H9 (cell line): ENCODE measurements around the gene CCNB1IP1. TPM values are rescaled to one million over a fixed set of nuclear protein-coding genes. Genes with fewer than 3 reads are reported as not detected.
"Not testable (repeated sequence)": the region's sequence is repeated elsewhere in the genome, so short reads cannot be mapped to it uniquely, and the experiment has no call there.

Experiments
- DNase-seq: peaks from one replicate; pipeline ENCODE4 v3.0.0-alpha.2; 2017
- H2AFZ ChIP-seq: one replicate; pipeline ENCODE4 v1.6.1; 2013; ENCODE audit warnings: mild to moderate bottlenecking, low read length, control low read depth, moderate library complexity
- H2AK5ac ChIP-seq: 2 replicates; pipeline ENCODE4 v1.6.1; 2013; ENCODE audit warnings: low read length, control low read depth, mixed read lengths; ENCODE audit not compliant: insufficient read length
- H2BK120ac ChIP-seq: one replicate; pipeline ENCODE4 v1.6.1; 2013; ENCODE audit warnings: low read depth, mild to moderate bottlenecking, low read length, control low read depth, inconsistent platforms; ENCODE audit not compliant: poor library complexity, severe bottlenecking
- H2BK12ac ChIP-seq: 2 replicates; pipeline ENCODE4 v1.6.1; 2013; ENCODE audit warnings: low read length, control low read depth, mixed read lengths, low read depth; ENCODE audit not compliant: insufficient read length
- H2BK15ac ChIP-seq: 2 replicates; pipeline ENCODE4 v1.6.1; 2013; ENCODE audit warnings: low read depth, low read length, control low read depth
- H2BK20ac ChIP-seq: one replicate; pipeline ENCODE4 v1.6.1; 2013; ENCODE audit warnings: low read depth, mild to moderate bottlenecking, low read length, control low read depth, inconsistent platforms; ENCODE audit not compliant: poor library complexity, severe bottlenecking
- H2BK5ac ChIP-seq: 2 replicates; pipeline ENCODE4 v1.6.1; 2013; ENCODE audit warnings: low read length, control low read depth, mixed read lengths; ENCODE audit not compliant: insufficient read length
- H3K14ac ChIP-seq: 2 replicates; pipeline ENCODE4 v1.6.1; 2013; ENCODE audit warnings: low read length, control low read depth; ENCODE audit not compliant: insufficient read depth
- H3K18ac ChIP-seq: 2 replicates; pipeline ENCODE4 v1.6.1; 2013; ENCODE audit warnings: low read depth, mild to moderate bottlenecking, mixed read lengths, low read length, control low read depth; ENCODE audit not compliant: insufficient read length
- H3K23ac ChIP-seq: 2 replicates; pipeline ENCODE4 v1.6.1; 2013; ENCODE audit warnings: low read length, control low read depth, mixed read lengths, low read depth; ENCODE audit not compliant: insufficient read length
- H3K23me2 ChIP-seq: 2 replicates; pipeline ENCODE4 v1.6.1; 2013; ENCODE audit warnings: low read depth, mild to moderate bottlenecking, mixed read lengths, low read length, control low read depth; ENCODE audit not compliant: insufficient read length, poor library complexity, severe bottlenecking
- H3K27ac ChIP-seq: 2 replicates; pipeline ENCODE4 v1.5.1; 2013; ENCODE audit warnings: low read length, control low read depth, mixed read lengths, low read depth; ENCODE audit not compliant: insufficient read length
- H3K27me3 ChIP-seq: 2 replicates; pipeline ENCODE4 v1.6.1; 2013; ENCODE audit warnings: low read length, control low read depth, inconsistent platforms; ENCODE audit not compliant: insufficient read depth
- H3K4ac ChIP-seq: 2 replicates; pipeline ENCODE4 v1.6.1; 2013; ENCODE audit warnings: low read depth, mild to moderate bottlenecking, control low read depth, inconsistent platforms, low read length, moderate library complexity
- H3K4me1 ChIP-seq: 2 replicates; pipeline ENCODE4 v1.6.1; 2013; ENCODE audit warnings: low read length, control low read depth, inconsistent platforms; ENCODE audit not compliant: insufficient read depth
- H3K4me2 ChIP-seq: 2 replicates; pipeline ENCODE4 v1.6.1; 2013; ENCODE audit warnings: low read length, control low read depth, mixed read lengths; ENCODE audit not compliant: insufficient read length, insufficient read depth
- H3K56ac ChIP-seq: 2 replicates; pipeline ENCODE4 v1.6.1; 2013; ENCODE audit warnings: low read depth, mild to moderate bottlenecking, mixed read lengths, low read length, control low read depth; ENCODE audit not compliant: insufficient read length
- H3K79me1 ChIP-seq: 2 replicates; pipeline ENCODE4 v1.6.1; 2013; ENCODE audit warnings: low read depth, mild to moderate bottlenecking, moderate library complexity, low read length, control low read depth, inconsistent platforms; ENCODE audit not compliant: insufficient read depth, poor library complexity, severe bottlenecking
- H3K79me2 ChIP-seq: 2 replicates; pipeline ENCODE4 v1.6.1; 2013; ENCODE audit warnings: low read length, control low read depth, inconsistent platforms; ENCODE audit not compliant: insufficient read depth
- H3K9ac ChIP-seq: 2 replicates; pipeline ENCODE4 v1.6.1; 2013; ENCODE audit warnings: low read length, control low read depth, mixed read lengths; ENCODE audit not compliant: insufficient read length; ENCODE audit errors: extremely low read depth
- H3K9me3 ChIP-seq: one replicate; pipeline ENCODE4 v1.6.1; 2013; ENCODE audit warnings: low read depth, low read length, inconsistent platforms; ENCODE audit not compliant: control insufficient read depth
- H3T11ph ChIP-seq: one replicate; pipeline ENCODE4 v1.6.1; 2013; ENCODE audit warnings: mild to moderate bottlenecking, low read length, control low read depth, inconsistent platforms
- H4K20me1 ChIP-seq: one replicate; pipeline ENCODE4 v1.6.1; 2013; ENCODE audit not compliant: control insufficient read depth, insufficient read length, insufficient read depth
- H4K5ac ChIP-seq: 2 replicates; pipeline ENCODE4 v1.6.1; 2013; ENCODE audit warnings: low read depth, mild to moderate bottlenecking, mixed read lengths, low read length, control low read depth; ENCODE audit not compliant: insufficient read length
- H4K8ac ChIP-seq: replicated peaks from 2 replicates; pipeline ENCODE4 v1.6.1; 2013; ENCODE audit warnings: low read length, control low read depth, mixed read lengths, low read depth; ENCODE audit not compliant: insufficient read length
- H4K91ac ChIP-seq: 2 replicates; pipeline ENCODE4 v1.6.1; 2013; ENCODE audit warnings: low read depth, mild to moderate bottlenecking, moderate library complexity, mixed read lengths, low read length, control low read depth; ENCODE audit not compliant: insufficient read length
- H3K27ac Mint-ChIP-seq, 3 experiments: 2 replicates in 2 of 3; 3 replicates in 1 of 3; pipeline ENCODE4 v1.8.0; 2020 to 2021; ENCODE audit warnings: mixed read lengths in 3 of 3, mild to moderate bottlenecking in 1 of 3, moderate library complexity in 1 of 3
- H3K27me3 Mint-ChIP-seq: 2 replicates; pipeline ENCODE4 v1.8.0; 2021; ENCODE audit warnings: low read depth, mild to moderate bottlenecking, moderate library complexity, mixed read lengths
- H3K36me3 Mint-ChIP-seq, 3 experiments: 2 replicates in 2 of 3; 3 replicates in 1 of 3; pipeline ENCODE4 v1.8.0; 2020 to 2021; ENCODE audit warnings: low read depth in 3 of 3, mixed read lengths in 3 of 3; ENCODE audit not compliant: insufficient read depth in 1 of 3
- H3K4me1 Mint-ChIP-seq, 2 experiments: 2 replicates each; pipeline ENCODE4 v1.8.0; 2020; ENCODE audit warnings: mixed read lengths in 2 of 2
- H3K4me3 Mint-ChIP-seq, 2 experiments: 2 replicates in 1 of 2; 3 replicates in 1 of 2; pipeline ENCODE4 v1.8.0; 2020 to 2021; ENCODE audit warnings: mild to moderate bottlenecking in 2 of 2, mixed read lengths in 2 of 2, moderate library complexity in 1 of 2
- H3K9me3 Mint-ChIP-seq, 2 experiments: 2 replicates in 1 of 2; 3 replicates in 1 of 2; pipeline ENCODE4 v1.8.0; 2020; ENCODE audit warnings: mild to moderate bottlenecking in 2 of 2, mixed read lengths in 2 of 2, moderate library complexity in 1 of 2
- CTCF ChIP-seq: fragments of 200-600 bp; sonication (generic); conservative IDR thresholded peaks from 3 replicates; pipeline ENCODE4 v1.8.0; 2021; ENCODE audit warnings: antibody characterized with exemption, mild to moderate bottlenecking
- WGBS: extraction: QIAGEN DNeasy Blood & Tissue Kit; methylation state at CpG from one replicate; pipeline ENCODE4 v1.1.7; 2013; ENCODE audit warnings: missing lambda C conversion rate, low lambda C conversion rate, mixed read lengths; ENCODE audit not compliant: insufficient read length; ENCODE audit errors: extremely low coverage; 5-methylcytosine and 5-hydroxymethylcytosine counted together
- total RNA-seq: library from RNA; stranded (reverse); gene quantifications from 2 replicates; pipeline ENCODE4 v1.2.1, GENCODE V29; 2021

The CCNB1IP1 gene
- total RNA-seq, 1 experiment from 2014 or later = 165 TPM

DNA sequence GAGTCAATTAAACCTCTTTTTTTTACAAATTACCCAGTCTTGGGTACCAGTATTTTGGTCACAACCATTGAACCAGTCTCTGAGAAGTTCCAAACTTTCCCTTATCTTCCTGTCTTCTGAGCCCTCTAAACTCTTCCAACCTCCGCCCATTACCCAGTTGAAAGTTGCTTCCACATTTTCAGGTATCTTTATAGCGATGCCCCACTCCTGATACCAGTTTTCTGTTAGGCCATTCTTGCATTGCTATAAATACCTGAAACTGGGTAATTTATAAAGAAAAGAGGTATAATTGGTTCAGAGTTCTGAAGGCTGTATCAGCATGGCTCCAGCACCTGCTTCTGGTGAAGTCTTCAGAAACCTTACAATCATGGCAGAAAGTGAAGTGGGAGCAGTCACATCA is 59.0 kb downstream of the CCNB1IP1 start:
- Mint-ChIP-seq H3K27ac (no peak overlapping the region), H3K9me3 (peaks cover 82 to 89% of the 10 kb centered on the region in 2 experiments), H3K27me3 (no peaks in the 10 kb centered on the region), H3K4me3 (no peak overlapping the region), H3K36me3 (peaks cover 34 to 69% (median 53%) of the 10 kb centered on the region in 3 experiments), H3K4me1 (no peaks in the 10 kb centered on the region)
- H3K14ac ChIP-seq = no peak overlapping the region
- no peak overlapping the region for H2BK120ac ChIP-seq
- peaks cover 16% of the 10 kb centered on the region for H3K9me3 ChIP-seq
- no peaks in the 10 kb centered on the region; the same call in 1 of the 2 replicates for H3K79me2 ChIP-seq
- H3T11ph ChIP-seq = no peak overlapping the region
- no peak overlapping the region for H2BK15ac ChIP-seq
- H4K91ac ChIP-seq = no peak overlapping the region
- WGBS = no CpG with 5 or more reads among the region's 2 CpGs
- no peak overlapping the region for H4K8ac ChIP-seq
- no peak overlapping the region for H3K9ac ChIP-seq
- no peaks in the 10 kb centered on the region for H3K23me2 ChIP-seq
- no peak overlapping the region for H2AK5ac ChIP-seq
- DNase-seq = no peak
- no peaks in the 10 kb centered on the region for H3K27me3 ChIP-seq
- no peak overlapping the region for H2BK5ac ChIP-seq
- H4K20me1 ChIP-seq = no peaks in the 10 kb centered on the region
- H3K56ac ChIP-seq = no peak overlapping the region
- no peak overlapping the region for H2BK20ac ChIP-seq
- H3K4ac ChIP-seq = no peak overlapping the region
- no peak overlapping the region for H4K5ac ChIP-seq
- H3K4me2 ChIP-seq = no peak overlapping the region
- no peaks in the 10 kb centered on the region for H3K4me1 ChIP-seq
- H3K23ac ChIP-seq = no peak overlapping the region
- no peak overlapping the region for H3K18ac ChIP-seq
- H2BK12ac ChIP-seq = no peak overlapping the region
- H3K79me1 ChIP-seq = no peaks in the 10 kb centered on the region
- no peak overlapping the region for H2AFZ ChIP-seq
- no peak overlapping the region for H3K27ac ChIP-seq
- TF ChIP-seq CTCF = no peak

DNA sequence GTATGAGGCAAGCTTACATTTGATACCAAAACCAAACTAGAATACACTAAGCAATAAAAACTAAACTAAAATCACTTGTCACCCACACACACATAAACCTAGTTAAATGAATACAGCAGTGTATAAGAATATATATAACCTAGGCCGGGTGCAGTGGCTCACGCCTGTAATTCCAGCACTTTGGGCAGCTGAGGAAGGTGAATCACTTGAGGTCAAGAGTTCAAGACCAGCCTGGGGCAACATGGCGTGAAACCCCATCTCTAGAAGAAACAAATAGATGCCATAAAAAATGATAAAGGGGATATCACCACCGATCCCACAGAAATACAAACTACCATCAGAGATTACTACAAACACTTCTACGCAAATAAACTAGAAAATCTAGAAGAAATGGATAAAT is 68.7 kb downstream of the CCNB1IP1 start:
- H3K27me3 Mint-ChIP-seq, H3K23me2 ChIP-seq, H2AFZ ChIP-seq, H3K4me1 ChIP-seq, H3K9ac ChIP-seq, H4K8ac ChIP-seq, H2BK5ac ChIP-seq, H4K20me1 ChIP-seq, DNase-seq, H4K5ac ChIP-seq, H3K14ac ChIP-seq, H3K79me2 ChIP-seq, H3T11ph ChIP-seq, H3K9me3 ChIP-seq, H3K23ac ChIP-seq, H2BK120ac ChIP-seq, H2BK20ac ChIP-seq, H3K27ac ChIP-seq, H3K4me1 Mint-ChIP-seq, H3K27ac Mint-ChIP-seq, H2BK12ac ChIP-seq, H3K18ac ChIP-seq, H3K4me3 Mint-ChIP-seq, H2BK15ac ChIP-seq, H2AK5ac ChIP-seq, H3K79me1 ChIP-seq, H3K36me3 Mint-ChIP-seq, H3K27me3 ChIP-seq, H3K56ac ChIP-seq, H3K4ac ChIP-seq, H4K91ac ChIP-seq, H3K4me2 ChIP-seq: not testable (repeated sequence)
- WGBS = no CpG with 5 or more reads among the region's 5 CpGs
- H3K9me3 Mint-ChIP-seq = peaks cover 58 to 63% of the 10 kb centered on the region in 2 experiments
